HG03025 (cell line): Measurements from ENCODE around the gene SLC48A1.
A peak's percentile ranks its signal among the peaks of the same experiment; 100 is the strongest.

ENCODE experiments used
- ATAC-seq: cut with Tn5 transposase; IDR thresholded peaks from one replicate; pipeline ENCODE4 v1.9.1; 2021; ENCODE audit warnings: mild to moderate bottlenecking, moderate library complexity; ENCODE audit not compliant: unreplicated experiment, low FRiP score

Gene SLC48A1

GRCh38 chr12:47775100-47775911 is 2.3 kb downstream of the SLC48A1 start:
- ATAC-seq: no peak

- ATAC-seq: no peak
Observed at GRCh38 chr12:47776471-47777143, 3.6 kb downstream of the SLC48A1 start.

- ATAC-seq: no peak
Observed at GRCh38 chr12:47777151-47777550, 4.1 kb downstream of the SLC48A1 start.

- no peak for ATAC-seq
Observed at GRCh38 chr12:47777741-47778558, 4.9 kb downstream of the SLC48A1 start.

- no peak for ATAC-seq
Observed at GRCh38 chr12:47778881-47779280, 5.8 kb downstream of the SLC48A1 start.

DNA sequence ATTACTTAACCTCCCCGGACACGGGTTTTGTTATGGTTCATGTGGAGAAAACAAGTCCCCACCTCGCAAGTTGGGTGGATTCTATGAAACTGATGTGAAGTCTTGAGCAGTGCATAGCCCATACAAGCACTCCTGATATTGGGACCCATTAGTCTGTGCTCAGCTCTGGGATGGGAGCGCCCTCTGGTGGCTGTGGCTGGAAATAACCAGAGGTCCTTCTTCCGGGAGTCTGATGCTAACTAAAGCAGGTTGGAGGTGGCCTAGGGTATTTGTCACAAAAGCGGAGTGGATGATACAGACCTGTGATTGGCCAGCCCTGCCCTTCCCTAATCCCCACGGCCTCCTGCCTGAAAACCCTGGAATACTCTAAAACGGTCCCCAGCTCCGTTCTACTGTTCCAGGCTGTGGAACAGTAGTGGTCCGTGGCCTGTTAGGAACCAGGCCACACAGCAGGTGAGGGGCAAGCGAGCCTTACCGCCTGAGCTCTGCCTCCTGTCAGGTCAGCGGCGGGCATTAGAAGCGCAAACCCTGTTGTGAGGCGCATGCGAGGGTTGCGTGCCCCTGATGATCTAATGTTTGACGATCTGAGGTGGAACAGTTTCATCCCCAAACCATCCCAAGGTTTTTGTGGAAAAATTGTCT is 6.4 kb downstream of the SLC48A1 start:
- peak; percentile 85 for ATAC-seq

- no peak for ATAC-seq
Observed at GRCh38 chr12:47779943-47780504, 7.0 kb downstream of the SLC48A1 start.

DNA sequence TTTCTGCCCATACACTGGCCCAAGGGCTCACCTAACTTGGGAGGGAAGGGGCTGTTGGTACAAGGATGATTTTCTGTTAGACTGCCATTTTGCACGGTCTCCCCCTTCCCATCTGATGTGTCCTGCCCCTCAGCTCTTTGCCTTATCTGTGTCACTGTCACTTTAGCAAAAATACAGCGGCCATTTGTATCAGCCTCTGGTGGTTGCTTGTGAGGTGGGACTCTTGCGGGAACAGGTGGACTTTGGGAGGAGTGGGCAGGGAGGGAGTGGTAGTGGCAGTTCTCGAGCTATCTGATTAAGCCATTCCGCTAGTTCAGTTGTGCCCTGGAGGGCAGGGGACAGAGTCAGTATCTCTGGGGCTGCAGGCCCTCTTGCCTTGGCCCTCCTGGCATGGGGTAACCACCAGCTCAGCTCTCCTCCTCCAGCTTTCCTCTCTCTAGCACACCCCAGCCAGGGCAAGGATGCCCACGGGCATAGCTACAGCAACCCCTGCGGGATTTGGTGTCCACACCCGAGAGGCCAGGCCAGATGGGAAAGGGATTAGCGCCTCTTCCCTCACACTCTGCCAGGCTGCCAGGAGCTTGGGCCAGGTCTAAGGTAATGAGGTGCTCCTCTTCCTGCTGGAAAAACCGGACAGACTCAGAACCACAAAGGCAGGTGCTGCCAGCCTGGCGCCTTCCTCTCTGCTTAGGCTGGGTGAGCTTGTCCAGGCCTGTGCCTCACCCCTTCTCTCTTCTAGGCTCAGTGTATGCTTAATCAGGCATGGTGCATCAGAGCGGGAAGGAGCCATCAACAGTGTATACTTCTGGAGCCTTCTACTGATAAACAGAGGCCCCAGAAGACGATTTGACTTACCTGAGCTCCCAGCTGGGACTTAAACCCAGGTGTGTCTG is 8.7 kb downstream of the SLC48A1 start:
- no peak for ATAC-seq

DNA sequence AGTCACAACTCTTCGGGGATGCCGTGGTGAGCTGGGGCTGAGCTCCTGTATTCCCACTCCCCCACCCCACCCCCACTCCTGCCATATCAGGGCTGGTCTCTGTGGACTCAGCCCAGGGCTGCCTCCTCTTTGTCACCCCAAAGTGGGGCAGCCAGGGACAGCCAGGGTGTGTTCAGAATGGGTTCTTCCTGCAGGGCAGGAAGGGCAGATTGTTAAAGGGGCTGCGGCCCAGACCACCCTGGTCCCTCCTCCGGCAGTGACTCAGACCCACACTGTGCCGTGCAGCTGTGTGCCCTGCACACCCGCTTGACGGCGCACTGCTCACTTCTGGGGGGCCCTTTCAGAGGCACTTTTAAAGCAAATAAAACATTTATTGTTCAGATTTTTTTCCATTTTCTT is 9.3 kb downstream of the SLC48A1 start:
- no peak for ATAC-seq

DNA sequence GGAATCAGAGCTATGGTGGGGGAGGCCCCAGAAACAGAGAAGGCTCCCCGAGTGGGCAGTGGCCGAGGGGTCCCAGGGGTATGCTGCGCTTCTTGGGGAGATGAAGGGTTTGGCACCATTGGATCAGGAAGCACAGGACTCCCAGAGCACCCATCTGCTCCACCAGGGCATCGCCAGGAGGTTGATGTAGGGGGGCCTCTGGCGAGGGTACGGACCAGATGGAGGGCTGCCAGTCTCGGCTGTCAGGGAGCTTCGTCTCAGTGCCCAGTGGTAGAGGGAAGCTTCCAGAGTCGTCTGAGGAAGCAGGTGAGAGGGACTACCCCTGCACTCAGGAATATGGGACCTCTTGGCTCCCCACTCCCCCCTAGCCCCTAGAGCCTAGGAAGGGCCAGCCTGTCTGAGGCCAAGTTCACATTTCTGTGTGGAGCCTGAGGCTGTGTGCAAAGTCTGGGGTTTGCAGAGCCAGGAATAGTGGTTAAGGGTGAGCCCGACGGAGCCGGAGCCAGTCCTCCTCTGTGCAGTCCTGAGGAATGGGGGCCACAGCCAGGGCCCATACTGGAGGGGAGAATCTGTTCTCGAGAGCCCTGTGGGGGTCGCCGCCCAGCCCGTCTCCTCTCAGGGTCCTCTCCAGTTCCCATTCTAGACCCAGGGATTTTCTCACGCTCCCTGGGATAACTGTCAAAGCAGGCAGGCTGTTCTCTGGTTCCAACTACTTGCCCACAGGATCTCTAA is 10.2 kb downstream of the SLC48A1 start:
- no peak for ATAC-seq

- ATAC-seq: no peak
Observed at GRCh38 chr12:47783821-47784819, 11.1 kb downstream of the SLC48A1 start.

DNA sequence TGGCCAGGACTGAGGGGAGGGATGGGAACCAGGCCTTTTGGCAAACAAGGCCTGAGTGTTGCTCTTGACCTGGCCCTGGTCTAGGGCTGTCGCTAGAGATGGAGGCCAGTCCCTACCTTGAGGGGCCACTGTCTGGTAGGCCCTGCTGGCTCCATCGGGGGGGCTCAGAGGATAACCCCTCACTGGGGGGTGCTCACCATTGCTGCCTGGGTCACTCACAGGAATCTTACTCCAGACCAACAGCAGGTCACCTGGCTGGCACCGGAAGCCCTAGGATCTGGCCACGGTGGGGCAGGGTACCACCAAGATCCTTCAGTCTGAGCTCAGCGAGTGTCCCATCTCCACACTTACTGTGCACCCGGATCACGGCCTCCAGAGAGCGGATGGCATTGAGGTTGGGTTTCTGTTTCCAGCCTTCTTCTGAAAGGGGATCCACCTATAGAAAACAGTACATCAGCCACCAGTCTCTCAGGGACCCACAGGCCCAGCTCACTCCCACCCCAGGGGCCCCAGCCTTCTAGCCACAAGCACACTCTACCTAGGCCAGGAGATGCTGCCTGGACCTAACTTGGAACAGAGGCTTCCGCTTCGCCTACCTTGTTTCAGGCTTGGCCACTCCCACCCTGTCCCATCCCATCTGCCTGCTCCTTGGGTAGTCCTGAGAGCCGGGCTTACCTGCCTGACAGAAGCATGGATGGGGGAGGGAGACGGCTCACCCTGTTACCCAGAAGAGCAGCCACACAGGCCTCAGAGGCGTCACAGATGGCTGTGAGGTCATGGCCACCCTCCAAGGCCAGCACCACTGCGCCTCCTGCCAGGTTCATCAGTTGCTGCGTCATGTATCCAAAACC is 12.2 kb downstream of the SLC48A1 start:
- ATAC-seq: no peak

DNA sequence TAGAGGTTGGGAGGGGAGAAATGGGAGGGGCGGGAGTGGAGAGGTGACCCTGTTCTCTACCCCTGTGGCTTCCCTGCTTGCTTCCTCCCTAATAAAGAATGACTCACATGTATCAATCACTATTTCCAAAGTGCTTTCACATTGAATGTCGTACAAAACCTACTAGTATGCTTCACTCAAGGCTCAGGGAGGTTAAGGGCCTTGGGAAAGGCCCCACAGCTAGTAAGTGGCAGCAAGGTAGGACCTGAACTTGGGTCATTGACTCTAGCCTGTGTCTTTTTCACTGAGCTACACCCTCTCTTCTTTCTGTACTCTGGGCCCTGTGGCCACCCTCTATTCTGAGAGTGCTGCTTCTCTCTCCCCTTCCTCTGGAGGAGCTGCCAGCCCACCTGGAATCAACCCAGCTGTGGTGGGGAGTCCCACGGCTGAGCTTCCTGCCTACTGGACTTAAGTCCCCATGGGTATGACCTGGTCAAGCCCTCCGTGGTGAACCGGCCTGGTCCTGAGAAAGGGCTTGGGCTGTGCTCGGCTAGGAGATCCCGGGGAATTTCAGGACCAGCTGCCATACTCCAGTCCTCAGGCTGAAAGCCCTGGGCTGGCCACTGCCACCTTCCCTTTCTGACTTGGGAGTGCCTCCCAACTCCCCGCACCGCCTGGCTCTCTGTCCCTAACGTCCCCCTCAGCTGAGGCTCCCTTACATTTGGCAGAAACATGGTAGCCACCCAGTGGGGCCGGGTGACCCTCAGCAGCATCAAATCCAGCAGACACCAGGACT is 13.0 kb downstream of the SLC48A1 start:
- no peak for ATAC-seq

DNA sequence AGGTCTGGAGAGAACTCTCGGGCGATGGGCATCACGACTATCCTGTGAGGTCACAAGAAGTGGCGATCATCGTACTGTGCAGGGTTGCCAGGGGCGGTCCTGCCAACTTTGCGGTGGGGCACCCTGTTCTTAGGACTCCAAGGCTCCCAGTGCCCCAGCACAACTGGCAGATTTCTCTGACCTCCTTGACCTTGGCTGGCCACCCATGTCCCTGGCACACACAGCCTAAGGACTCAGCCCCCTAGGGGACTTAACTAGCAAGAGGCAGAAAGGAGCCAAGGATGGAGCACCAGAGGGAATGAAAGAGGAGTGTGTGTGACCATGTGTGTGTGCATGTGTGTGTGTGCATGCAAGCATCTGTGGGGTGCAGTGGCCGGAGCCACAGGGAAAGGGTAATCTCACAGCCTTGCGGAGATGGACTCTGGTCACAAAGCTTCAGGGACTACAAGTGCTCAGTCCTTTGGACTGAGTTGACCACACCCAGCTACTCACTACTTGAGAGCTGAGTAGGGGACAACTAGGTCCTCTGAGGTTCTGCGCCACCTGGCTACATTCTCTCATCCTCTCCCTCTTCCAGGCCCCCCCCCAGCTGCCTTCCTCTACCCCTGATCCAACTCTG is 13.7 kb downstream of the SLC48A1 start:
- ATAC-seq: no peak

- ATAC-seq: no peak
Observed at GRCh38 chr12:47787596-47788319, 14.7 kb downstream of the SLC48A1 start.
